Karpas-422 (cell line): Measurements from ENCODE around the gene DR1. TPM values are rescaled to one million over a fixed set of nuclear protein-coding genes. Genes with fewer than 3 reads are reported as not detected.

Source experiments
- DNase-seq: peaks from one replicate; pipeline ENCODE4 v3.0.0-alpha.2; 2015
- H2AFZ ChIP-seq: fragments of 200-600 bp; sonication (generic); 2 replicates; pipeline ENCODE4 v1.6.1; 2014; ENCODE audit warnings: antibody characterized with exemption, low read length, mixed read lengths
- H3K27ac ChIP-seq: fragments of 200-600 bp; sonication (generic); 2 replicates; pipeline ENCODE4 v1.5.1; 2014; ENCODE audit warnings: mild to moderate bottlenecking, low read length, moderate library complexity
- H3K27me3 ChIP-seq: fragments of 200-600 bp; sonication (generic); 2 replicates; pipeline ENCODE4 v1.6.1; 2014; ENCODE audit warnings: low read length, mixed read lengths
- H3K36me3 ChIP-seq: fragments of 200-600 bp; sonication (generic); 2 replicates; pipeline ENCODE4 v1.6.1; 2014; ENCODE audit warnings: low read length, mixed read lengths; ENCODE audit not compliant: insufficient read depth
- H3K4me1 ChIP-seq: fragments of 200-600 bp; sonication (generic); 2 replicates; pipeline ENCODE4 v1.6.1; 2014; ENCODE audit warnings: mild to moderate bottlenecking, low read length, mixed read lengths
- H3K4me2 ChIP-seq: fragments of 200-600 bp; sonication (generic); 2 replicates; pipeline ENCODE4 v1.6.1; 2014; ENCODE audit warnings: low read length, low read depth, mild to moderate bottlenecking; ENCODE audit not compliant: poor library complexity, severe bottlenecking
- H3K4me3 ChIP-seq: fragments of 200-600 bp; sonication (generic); 2 replicates; pipeline ENCODE4 v1.5.1; 2014; ENCODE audit warnings: mild to moderate bottlenecking, antibody characterized with exemption, low read length, mixed read lengths
- H3K79me2 ChIP-seq: fragments of 200-600 bp; sonication (generic); 2 replicates; pipeline ENCODE4 v1.6.1; 2014; ENCODE audit warnings: mild to moderate bottlenecking, low read length, mixed read lengths
- H3K9ac ChIP-seq: fragments of 200-600 bp; sonication (generic); 2 replicates; pipeline ENCODE4 v1.6.0; 2014; ENCODE audit warnings: low read length
- H3K9me2 ChIP-seq: fragments of 200-600 bp; sonication (generic), shearing (Covaris generic); replicated peaks from 2 replicates; pipeline ENCODE4 v1.6.0; 2014; ENCODE audit warnings: mild to moderate bottlenecking, low read length, moderate library complexity; ENCODE audit not compliant: insufficient read depth
- H3K9me3 ChIP-seq: fragments of 300-700, 200-600 bp; sonication (generic); 2 replicates; pipeline ENCODE4 v1.6.1; 2014; ENCODE audit warnings: low read length, mixed read lengths
- H4K20me1 ChIP-seq: fragments of 200-600 bp; sonication (generic); 2 replicates; pipeline ENCODE4 v1.6.1; 2014; ENCODE audit warnings: mild to moderate bottlenecking, antibody characterized with exemption, low read length, low read depth; ENCODE audit not compliant: insufficient read depth
- total RNA-seq: library from RNA; depleted of rRNA; stranded (reverse); fragments of >200 nt; shearing (Covaris generic); gene quantifications from 2 replicates; pipeline ENCODE4 v1.2.3, GENCODE V29; 2014; ENCODE audit warnings: low replicate concordance

DR1 gene
- total RNA-seq, 1 experiment from 2014 or later = 26.9 TPM

- peaks cover 96% of the 10 kb centered on the region for H3K79me2 ChIP-seq
- H3K4me1 ChIP-seq = peaks cover 11% of the 10 kb centered on the region
- H2AFZ ChIP-seq = no peak overlapping the region
- no peak overlapping the region for H3K9ac ChIP-seq
- H3K4me2 ChIP-seq = no peak overlapping the region
- no peaks in the 10 kb centered on the region for H3K9me3 ChIP-seq
- no peaks in the 10 kb centered on the region for H3K27me3 ChIP-seq
- H3K9me2 ChIP-seq = no peaks in the 10 kb centered on the region
- H3K27ac ChIP-seq = no peak overlapping the region
- no peak overlapping the region for H3K4me3 ChIP-seq
- DNase-seq = no peak
- peaks cover 16% of the 10 kb centered on the region for H3K36me3 ChIP-seq
- no peaks in the 10 kb centered on the region for H4K20me1 ChIP-seq
These were observed 9.0 kb downstream of the DR1 start for GRCh38 chr1:93354749-93355148.

- DNase-seq = no peak
- no peaks in the 10 kb centered on the region for H4K20me1 ChIP-seq
- H3K4me2 ChIP-seq = no peak overlapping the region
- H3K36me3 ChIP-seq = peaks cover 19% of the 10 kb centered on the region
- H3K9ac ChIP-seq = no peak overlapping the region
- no peak overlapping the region for H3K4me3 ChIP-seq
- no peaks in the 10 kb centered on the region for H3K4me1 ChIP-seq
- no peak overlapping the region for H3K27ac ChIP-seq
- no peaks in the 10 kb centered on the region for H3K9me3 ChIP-seq
- no peak overlapping the region for H2AFZ ChIP-seq
- H3K27me3 ChIP-seq = no peaks in the 10 kb centered on the region
- H3K79me2 ChIP-seq = peaks cover 94% of the 10 kb centered on the region
- H3K9me2 ChIP-seq = no peaks in the 10 kb centered on the region
These were observed 11.5 kb downstream of the DR1 start for GRCh38 chr1:93357242-93357641.

- H3K36me3 ChIP-seq = peaks cover 22% of the 10 kb centered on the region
- H3K27me3 ChIP-seq = no peaks in the 10 kb centered on the region
- no peak overlapping the region for H2AFZ ChIP-seq
- H3K79me2 ChIP-seq = peaks cover 88% of the 10 kb centered on the region
- H3K9me2 ChIP-seq = no peaks in the 10 kb centered on the region
- H4K20me1 ChIP-seq = no peaks in the 10 kb centered on the region
- no peak overlapping the region for H3K4me3 ChIP-seq
- H3K9me3 ChIP-seq = no peaks in the 10 kb centered on the region
- no peak for DNase-seq
- no peaks in the 10 kb centered on the region for H3K4me1 ChIP-seq
- H3K27ac ChIP-seq = no peak overlapping the region
- no peak overlapping the region for H3K4me2 ChIP-seq
- H3K9ac ChIP-seq = no peak overlapping the region
These were observed 12.6 kb downstream of the DR1 start for GRCh38 chr1:93358293-93358692.

DNA sequence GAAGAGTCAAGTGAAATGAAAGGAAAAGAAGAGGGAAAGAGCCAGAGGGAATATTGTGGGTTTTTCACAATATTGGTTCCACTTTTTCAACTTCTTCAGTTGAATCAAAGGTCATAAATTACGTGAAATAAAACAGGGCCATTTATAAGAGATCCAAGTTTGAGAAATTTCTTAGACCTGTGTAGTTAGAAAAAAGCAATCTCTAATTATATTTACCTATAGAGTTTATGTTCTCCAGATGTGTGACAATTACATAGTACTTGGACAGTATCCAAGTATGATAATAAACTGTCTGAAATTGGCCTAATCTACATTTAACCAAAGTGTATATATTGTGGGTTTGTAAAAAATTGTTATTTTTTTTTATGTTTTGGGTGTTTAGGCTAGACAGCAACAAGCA, 14.4 kb downstream of the DR1 start:
- Histone ChIP-seq H3K9me2 (no peaks in the 10 kb centered on the region), H3K4me2 (no peak overlapping the region), H2AFZ (no peak overlapping the region), H3K36me3 (peaks cover 19% of the 10 kb centered on the region), H3K79me2 (peaks cover 82% of the 10 kb centered on the region), H3K4me1 (no peaks in the 10 kb centered on the region), H4K20me1 (no peaks in the 10 kb centered on the region), H3K27me3 (no peaks in the 10 kb centered on the region), H3K9ac (no peak overlapping the region), H3K27ac (no peak overlapping the region), H3K4me3 (no peak overlapping the region), H3K9me3 (no peaks in the 10 kb centered on the region)
- no peak for DNase-seq

DNA sequence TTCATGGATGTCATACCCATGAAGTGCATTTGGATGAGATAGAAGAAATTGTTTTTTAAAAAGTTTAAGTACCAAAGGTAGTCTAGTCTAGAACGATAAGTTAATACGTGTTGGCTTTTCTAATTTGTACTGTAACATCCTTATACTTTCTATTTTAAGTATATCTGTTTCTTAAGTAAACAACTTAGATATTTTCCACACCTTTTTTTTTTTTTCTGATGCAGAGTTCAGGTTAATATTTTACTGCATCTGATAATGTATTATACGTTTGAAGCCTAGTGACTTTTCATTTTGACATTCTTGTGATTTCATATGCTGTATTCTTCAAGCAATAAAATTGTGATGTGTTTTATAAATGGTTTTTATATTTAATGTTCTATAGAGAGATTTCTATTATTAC, 16.5 kb downstream of the DR1 start:
- peaks cover 13% of the 10 kb centered on the region; the same call in 1 of the 2 replicates for H3K36me3 ChIP-seq
- H3K79me2 ChIP-seq = peaks cover 67% of the 10 kb centered on the region
- H3K27me3 ChIP-seq = no peaks in the 10 kb centered on the region

GRCh38 chr1:93365813-93366212, 20.1 kb downstream of the DR1 start:
- DNase-seq = no peak
- Histone ChIP-seq H3K79me2 (peaks cover 33% of the 10 kb centered on the region), H3K36me3 (peaks cover 11% of the 10 kb centered on the region), H4K20me1 (no peaks in the 10 kb centered on the region), H3K27ac (no peak overlapping the region), H3K4me2 (no peak overlapping the region), H3K9me2 (no peaks in the 10 kb centered on the region), H2AFZ (no peak overlapping the region), H3K4me3 (no peak overlapping the region), H3K27me3 (no peaks in the 10 kb centered on the region), H3K9me3 (no peaks in the 10 kb centered on the region), H3K4me1 (no peaks in the 10 kb centered on the region), H3K9ac (no peak overlapping the region)

More for the DNA sequence above, 16.5 kb downstream of the DR1 start:
- no peak for DNase-seq
- no peaks in the 10 kb centered on the region for H3K9me3 ChIP-seq
- H4K20me1 ChIP-seq = no peaks in the 10 kb centered on the region
- H3K4me3 ChIP-seq = no peak overlapping the region
- H3K4me2 ChIP-seq = no peak overlapping the region
- H3K27ac ChIP-seq = no peak overlapping the region
- no peak overlapping the region for H3K9ac ChIP-seq
- no peak overlapping the region for H2AFZ ChIP-seq
- no peaks in the 10 kb centered on the region for H3K4me1 ChIP-seq
- no peaks in the 10 kb centered on the region for H3K9me2 ChIP-seq

DNA sequence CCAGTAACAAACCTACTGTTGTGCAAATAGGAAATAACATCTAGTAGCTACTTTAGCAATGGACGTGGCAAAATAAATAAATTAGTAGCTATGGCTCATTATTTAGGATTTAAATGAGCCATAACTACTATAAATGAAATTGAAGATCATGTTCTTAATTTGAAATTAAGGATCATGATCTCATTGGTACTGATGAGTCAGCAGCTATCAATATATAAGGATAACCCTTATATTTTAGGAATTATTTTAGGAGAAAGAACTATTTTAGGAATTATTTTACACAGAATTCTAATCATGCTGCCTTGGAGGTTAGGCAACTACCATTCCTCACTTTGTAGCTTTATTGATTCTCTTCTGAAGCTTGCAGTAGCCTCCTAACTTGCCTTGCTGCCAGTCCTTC, 24.0 kb downstream of the DR1 start:
- Histone ChIP-seq H3K36me3 (peaks cover 3% of the 10 kb centered on the region; the same call in 1 of the 2 replicates), H2AFZ (no peak overlapping the region), H3K9me3 (no peaks in the 10 kb centered on the region), H3K4me1 (no peaks in the 10 kb centered on the region), H3K4me3 (no peak overlapping the region), H3K27ac (no peak overlapping the region), H3K27me3 (no peaks in the 10 kb centered on the region), H3K79me2 (peaks cover 4% of the 10 kb centered on the region; the same call in 1 of the 2 replicates), H3K4me2 (no peak overlapping the region), H3K9me2 (no peaks in the 10 kb centered on the region), H3K9ac (no peak overlapping the region), H4K20me1 (no peaks in the 10 kb centered on the region)
- DNase-seq = peak; percentile 17

DNA sequence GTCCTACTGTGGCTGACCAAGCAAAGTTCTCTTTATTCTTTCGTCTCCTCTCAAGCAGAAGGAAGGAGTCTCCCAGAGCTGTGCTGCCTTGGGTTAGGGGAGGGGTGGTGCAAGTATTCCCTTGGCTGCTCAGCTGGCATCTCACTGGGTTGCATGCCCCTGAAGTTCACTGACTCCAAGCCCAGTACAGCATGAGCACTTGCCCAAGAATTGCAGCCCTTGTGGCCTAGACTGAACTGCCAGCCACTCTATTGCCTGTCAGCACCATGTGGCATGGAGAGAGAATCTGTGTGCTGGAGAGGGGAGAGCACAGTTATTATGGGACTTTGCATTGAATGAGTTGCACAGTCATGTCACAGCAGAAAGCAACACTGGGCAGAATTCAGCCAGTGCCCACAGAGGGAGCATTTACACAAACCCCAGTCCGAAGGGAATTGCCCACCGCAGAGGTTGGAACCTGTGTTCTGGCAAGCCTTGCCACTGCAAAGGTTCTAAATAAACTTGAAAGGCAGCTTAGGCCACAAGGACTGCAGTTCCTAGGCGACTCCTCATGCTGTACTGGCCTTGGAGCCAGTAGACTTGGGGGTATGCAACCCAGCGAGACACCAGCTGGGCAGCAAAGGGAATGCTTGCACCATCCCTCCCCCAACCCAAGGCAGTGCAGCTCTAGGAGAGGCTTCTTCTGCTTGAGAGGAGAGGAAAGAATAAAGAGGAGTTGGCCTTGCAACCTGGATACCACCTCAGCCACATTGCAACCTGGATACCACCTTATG, 28.8 kb downstream of the DR1 start:
- H3K4me2 ChIP-seq = no peak overlapping the region
- H3K79me2 ChIP-seq = no peaks in the 10 kb centered on the region
- no peak overlapping the region for H2AFZ ChIP-seq
- H3K4me3 ChIP-seq = no peak overlapping the region
- peaks cover 2% of the 10 kb centered on the region; the same call in 1 of the 2 replicates for H3K36me3 ChIP-seq
- no peaks in the 10 kb centered on the region for H3K9me2 ChIP-seq
- no peaks in the 10 kb centered on the region for H3K4me1 ChIP-seq
- no peak overlapping the region for H3K9ac ChIP-seq
- no peak overlapping the region for H3K27ac ChIP-seq
- no peaks in the 10 kb centered on the region for H3K9me3 ChIP-seq
- H4K20me1 ChIP-seq = no peaks in the 10 kb centered on the region
- H3K27me3 ChIP-seq = no peaks in the 10 kb centered on the region
- DNase-seq = peak; percentile 35
